ENCODE data around the gene BICDL1.
"Not testable (repeated sequence)": the region's sequence is repeated elsewhere in the genome, so short reads cannot be mapped to it uniquely, and the experiment has no call there.

The BICDL1 gene

GRCh38 chr12:120015313-120015712 lies 26.3 kb downstream of the BICDL1 start:
- Histone ChIP-seq H3K9me3 (ENCODE audit: control insufficient read depth, insufficient read depth, low read depth, low read length) (no peaks in the 10 kb centered on the region), H3K36me3 (ENCODE audit: control insufficient read depth in 2 of 2, insufficient read depth in 1 of 2, low read length in 2 of 2) (no peaks in the 10 kb centered on the region), H3K4me1 (ENCODE audit: control insufficient read depth, insufficient read depth, low read length) (no peaks in the 10 kb centered on the region), H3K27ac (ENCODE audit: extremely low read depth, low read depth, low read length) (no peak overlapping the region), H3K4me3 (ENCODE audit: low read depth, low read length) (no peak overlapping the region)
- TF ChIP-seq ZSCAN18 (tag by site-specific recombination; IDR thresholded peaks at IDR 0.05), result no peak
- no peak for TF ChIP-seq HOXA7 (CRISPR knock-in tag; IDR thresholded peaks at IDR 0.05; ENCODE audit: borderline replicate concordance)
- ChIA-PET POLR2A (no interaction called here), CTCF (no interaction called here)

GRCh38 chr12:120016199-120016598 lies 27.2 kb downstream of the BICDL1 start:
- peak; percentile 97 for TF ChIP-seq ZNF140 (tag by site-specific recombination; IDR thresholded peaks at IDR 0.05)
- CTCF ChIA-PET, result not testable (repeated sequence)

GRCh38 chr12:120019197-120019596 lies 30.2 kb downstream of the BICDL1 start:
- H3K9me3 ChIP-seq (ENCODE audit: control insufficient read depth, insufficient read depth, low read depth, low read length), result no peaks in the 10 kb centered on the region
- ChIA-PET POLR2A (interaction anchor here (0.7 kb wide), 1 partner anchor 81 kb away, joined by 3 read pairs; no protein-coding TSS in a partner anchor), CTCF (no interaction called here)
- no peak overlapping the region for H3K4me3 ChIP-seq (ENCODE audit: low read depth, low read length)
- TF ChIP-seq ZSCAN16 (tag by site-specific recombination; IDR thresholded peaks at IDR 0.05) (no peak), ZNF549 (tag by site-specific recombination; IDR thresholded peaks at IDR 0.05) (no peak), ZNF302 (tag by site-specific recombination; IDR thresholded peaks at IDR 0.05; ENCODE audit: low read depth) (no peak), ZNF362 (tag by site-specific recombination; IDR thresholded peaks at IDR 0.05) (no peak)
- no peaks in the 10 kb centered on the region for H3K4me1 ChIP-seq (ENCODE audit: control insufficient read depth, insufficient read depth, low read length)
- no peaks in the 10 kb centered on the region for H3K36me3 ChIP-seq (ENCODE audit: control insufficient read depth in 2 of 2, insufficient read depth in 1 of 2, low read length in 2 of 2)
- no peak overlapping the region for H3K27ac ChIP-seq (ENCODE audit: extremely low read depth, low read depth, low read length)

More at GRCh38 chr12:120016199-120016598, 27.2 kb downstream of the BICDL1 start:
- H3K9me3 ChIP-seq (ENCODE audit: control insufficient read depth, insufficient read depth, low read depth, low read length); H3K4me3 ChIP-seq (ENCODE audit: low read depth, low read length); H3K4me1 ChIP-seq (ENCODE audit: control insufficient read depth, insufficient read depth, low read length); POLR2A ChIA-PET; H3K36me3 ChIP-seq (ENCODE audit: control insufficient read depth in 2 of 2, insufficient read depth in 1 of 2, low read length in 2 of 2); H3K27ac ChIP-seq (ENCODE audit: extremely low read depth, low read depth, low read length): not testable (repeated sequence)

- H3K27ac ChIP-seq (ENCODE audit: extremely low read depth, low read depth, low read length), result no peak overlapping the region
- H3K9me3 ChIP-seq (ENCODE audit: control insufficient read depth, insufficient read depth, low read depth, low read length), result no peaks in the 10 kb centered on the region
- ChIA-PET CTCF (interaction anchor here (0.7 to 1.0 kb wide), 2 partner anchors 14 to 563 kb away, joined by 3 to 4 read pairs; no protein-coding TSS in a partner anchor), POLR2A (no interaction called here)
- TF ChIP-seq ZNF239 (tag by site-specific recombination; IDR thresholded peaks at IDR 0.05) (no peak), ELK4 (IDR thresholded peaks at IDR 0.05; ENCODE audit: borderline replicate concordance, low read depth, low read length) (no peak), ZFP3 (tag by site-specific recombination; IDR thresholded peaks at IDR 0.05; ENCODE audit: low read depth) (no peak), ZNF580 (tag by site-specific recombination; IDR thresholded peaks at IDR 0.05) (no peak), EGR2 (tag by site-specific recombination; IDR thresholded peaks at IDR 0.05; ENCODE audit: low read depth) (no peak), KLF16 (tag by site-specific recombination; IDR thresholded peaks at IDR 0.05) (no peak), ZNF792 (tag by site-specific recombination; IDR thresholded peaks at IDR 0.05) (no peak), ZNF449 (tag by site-specific recombination; IDR thresholded peaks at IDR 0.05) (no peak), ZNF768 (tag by site-specific recombination; IDR thresholded peaks at IDR 0.05) (no peak), HOXA7 (CRISPR knock-in tag; IDR thresholded peaks at IDR 0.05; ENCODE audit: borderline replicate concordance) (no peak), SP2 (tag by site-specific recombination; IDR thresholded peaks at IDR 0.05) (no peak), ZNF132 (tag by site-specific recombination; IDR thresholded peaks at IDR 0.05; ENCODE audit: borderline replicate concordance) (no peak), ZNF654 (tag by site-specific recombination; IDR thresholded peaks at IDR 0.05; ENCODE audit: low read depth) (no peak), ZNF596 (tag by site-specific recombination; IDR thresholded peaks at IDR 0.05) (no peak)
- H3K36me3 ChIP-seq (ENCODE audit: control insufficient read depth in 2 of 2, insufficient read depth in 1 of 2, low read length in 2 of 2), result no peaks in the 10 kb centered on the region
- H3K4me1 ChIP-seq (ENCODE audit: control insufficient read depth, insufficient read depth, low read length), result no peaks in the 10 kb centered on the region
- H3K4me3 ChIP-seq (ENCODE audit: low read depth, low read length), result no peak overlapping the region
Measured at GRCh38 chr12:120019938-120020337, 30.9 kb downstream of the BICDL1 start.
